ENCODE results near the gene PDIA4. TPM values are rescaled to one million over a fixed set of nuclear protein-coding genes. Genes with fewer than 3 reads are reported as not detected.

PDIA4 gene
- total RNA-seq, 3 donors from 2014 or later (not counting 1 experiment from before 2014, with no cell fraction given) = 54.0 to 82.0 (median 62.7) TPM

- Mint-ChIP-seq H3K4me3 (peak overlapping the region; percentile 92), H3K9me3 (no peaks in the 10 kb centered on the region), H3K27ac (peak overlapping the region; percentile 83 to 95), H3K27me3 (ENCODE audit: low read depth in 2 of 2) (no peaks in the 10 kb centered on the region), H3K4me1 (peaks cover 30 to 32% of the 10 kb centered on the region in 2 donors), H3K36me3 (no peaks in the 10 kb centered on the region)
- no peaks in the 10 kb centered on the region for H3K9me3 ChIP-seq (ENCODE audit: control insufficient read depth, insufficient read depth, low read length)
- ATAC-seq (no peak), DNase-seq (peak in 1 of 2 donors; percentile 37)
- H3K4me3 ChIP-seq (ENCODE audit: low read length) = peak overlapping the region; percentile 80
- intact Hi-C loops (cut with micrococcal nuclease) = loop anchor here (1.0 to 5.0 kb wide), 4 partner anchors 107 to 702 kb away; no protein-coding TSS in a partner anchor
- peaks cover 28% of the 10 kb centered on the region for H3K4me1 ChIP-seq (ENCODE audit: control insufficient read depth, insufficient read depth, low read length)
- 53% methylated on average over 20 of the region's 20 CpGs for WGBS (ENCODE audit: insufficient coverage)
- no peaks in the 10 kb centered on the region for H3K36me3 ChIP-seq (ENCODE audit: control insufficient read depth, insufficient read depth, low read length)
- H3K27ac ChIP-seq (ENCODE audit: low read length) = peak overlapping the region; percentile 76
- no peaks in the 10 kb centered on the region for H3K27me3 ChIP-seq (ENCODE audit: control insufficient read depth, insufficient read depth, low read length)
- no peak for TF ChIP-seq CTCF (IDR thresholded peaks at IDR 0.05)
Observed at GRCh38 chr7:148963583-148964482, 64.5 kb downstream of the PDIA4 start.

DNA sequence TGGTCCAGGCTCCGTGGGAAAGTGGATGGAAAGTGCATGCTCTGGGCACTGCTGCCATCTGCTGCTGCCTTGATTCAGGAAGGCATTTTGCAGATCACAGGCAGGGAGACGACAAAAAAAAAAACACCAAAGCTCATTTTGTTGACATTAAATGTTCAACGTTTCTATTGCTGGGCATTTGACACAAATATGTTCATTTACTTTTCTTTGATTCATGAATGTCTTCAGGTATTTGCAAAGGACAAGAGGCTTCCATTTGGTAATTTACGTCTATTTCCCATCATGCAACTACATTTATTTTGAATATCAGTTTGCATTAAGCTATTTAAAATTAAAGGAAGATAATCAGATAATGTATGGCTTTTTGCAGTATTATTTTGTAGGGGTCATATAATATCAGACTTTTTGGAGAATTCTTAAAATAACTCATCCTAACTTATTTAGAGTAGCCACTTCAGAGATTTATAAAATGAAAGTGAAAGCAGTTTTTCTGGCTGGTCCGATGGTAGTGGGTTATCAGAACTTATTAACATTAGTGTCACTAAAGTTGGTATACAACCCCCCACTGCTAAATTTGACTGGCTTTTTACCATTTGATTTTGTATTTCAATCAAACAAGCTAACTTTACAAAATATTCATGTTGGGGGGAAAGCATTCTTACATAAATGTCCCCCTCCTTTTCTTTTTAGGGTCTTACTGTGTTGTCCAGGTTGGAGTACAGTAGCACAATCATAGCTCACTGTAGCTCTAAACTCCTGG lies 65.3 kb downstream of the PDIA4 start:
- intact Hi-C loops (cut with micrococcal nuclease) = loop anchor here (1.0 to 5.0 kb wide), 5 partner anchors 106 to 701 kb away; no protein-coding TSS in a partner anchor
- Mint-ChIP-seq H3K27me3 (ENCODE audit: low read depth in 2 of 2) (no peaks in the 10 kb centered on the region), H3K4me1 (peaks cover 30 to 32% of the 10 kb centered on the region in 2 donors), H3K27ac (peak overlapping the region; percentile 83 to 95), H3K9me3 (no peaks in the 10 kb centered on the region), H3K4me3 (peak overlapping the region; percentile 92), H3K36me3 (no peaks in the 10 kb centered on the region)
- Histone ChIP-seq H3K4me3 (ENCODE audit: low read length) (peak overlapping the region; percentile 80), H3K36me3 (ENCODE audit: control insufficient read depth, insufficient read depth, low read length) (no peaks in the 10 kb centered on the region), H3K9me3 (ENCODE audit: control insufficient read depth, insufficient read depth, low read length) (no peaks in the 10 kb centered on the region), H3K4me1 (ENCODE audit: control insufficient read depth, insufficient read depth, low read length) (peaks cover 28% of the 10 kb centered on the region), H3K27ac (ENCODE audit: low read length) (peak overlapping the region; percentile 76), H3K27me3 (ENCODE audit: control insufficient read depth, insufficient read depth, low read length) (no peaks in the 10 kb centered on the region)
- peak; percentile 76 for TF ChIP-seq CTCF (IDR thresholded peaks at IDR 0.05)
- ATAC-seq = peak; percentile 59 to 70 (median 69)
- peak; percentile 46 to 85 for DNase-seq
- 0% methylated on average over 3 of the region's 5 CpGs for WGBS (ENCODE audit: insufficient coverage)

GRCh38 chr7:148962440-148962822 lies 65.9 kb downstream of the PDIA4 start:
- Histone ChIP-seq H3K9me3 (ENCODE audit: control insufficient read depth, insufficient read depth, low read length) (no peaks in the 10 kb centered on the region), H3K27ac (ENCODE audit: low read length) (peak overlapping the region; percentile 16), H3K27me3 (ENCODE audit: control insufficient read depth, insufficient read depth, low read length) (no peaks in the 10 kb centered on the region), H3K4me3 (ENCODE audit: low read length) (peak overlapping the region; percentile 80), H3K36me3 (ENCODE audit: control insufficient read depth, insufficient read depth, low read length) (no peaks in the 10 kb centered on the region), H3K4me1 (ENCODE audit: control insufficient read depth, insufficient read depth, low read length) (peaks cover 28% of the 10 kb centered on the region)
- WGBS (ENCODE audit: insufficient coverage) = 7% methylated on average over 5 of the region's 5 CpGs
- H3K4me3 Mint-ChIP-seq = peak overlapping the region; percentile 92
- peak overlapping the region; percentile 83 to 95 for H3K27ac Mint-ChIP-seq
- no peak for TF ChIP-seq CTCF (IDR thresholded peaks at IDR 0.05)
- no peaks in the 10 kb centered on the region for H3K36me3 Mint-ChIP-seq
- no peaks in the 10 kb centered on the region for H3K9me3 Mint-ChIP-seq
- no peak for ATAC-seq
- H3K4me1 Mint-ChIP-seq = peaks cover 30 to 32% of the 10 kb centered on the region in 2 donors
- no peak for DNase-seq
- H3K27me3 Mint-ChIP-seq (ENCODE audit: low read depth in 2 of 2) = no peaks in the 10 kb centered on the region
- intact Hi-C loops (cut with micrococcal nuclease) = loop anchor here (1.0 to 5.0 kb wide), 4 partner anchors 106 to 700 kb away; no protein-coding TSS in a partner anchor

Measured in natural killer cell (primary cell).